GM10847 (cell line): ENCODE results near the gene CGGBP1.

Source experiments
- POLR2A ChIP-seq: IDR thresholded peaks from 2 replicates; pipeline ENCODE4 v1.6.1; 2011; ENCODE audit not compliant: insufficient read length; ENCODE audit errors: extremely low read depth

Gene CGGBP1

GRCh38 chr3:88013592-88013991, 45.2 kb downstream of the CGGBP1 start:
- no peak for TF ChIP-seq POLR2A

GRCh38 chr3:88010810-88011209, 48.0 kb downstream of the CGGBP1 start:
- no peak for TF ChIP-seq POLR2A

GRCh38 chr3:88009066-88009465, 49.7 kb downstream of the CGGBP1 start:
- no peak for TF ChIP-seq POLR2A

- no peak for TF ChIP-seq POLR2A
These were observed 53.7 kb downstream of the CGGBP1 start for GRCh38 chr3:88005066-88005465.

- TF ChIP-seq POLR2A = no peak
These were observed 55.6 kb downstream of the CGGBP1 start for GRCh38 chr3:88003115-88003755.

GRCh38 chr3:88002448-88002847, 56.4 kb downstream of the CGGBP1 start:
- TF ChIP-seq POLR2A = no peak
